NCI-H2081 treated with DMSO at 0.1 percent for 48 hours (cell line): ENCODE results near the gene LRP4.
"Not testable (repeated sequence)": the region's sequence is repeated elsewhere in the genome, so short reads cannot be mapped to it uniquely, and the experiment has no call there.

ENCODE experiments used
- DNase-seq: peaks from one replicate; lab custom pipeline; 2025; lab: John Stamatoyannopoulos, UW

The LRP4 gene, protein sequence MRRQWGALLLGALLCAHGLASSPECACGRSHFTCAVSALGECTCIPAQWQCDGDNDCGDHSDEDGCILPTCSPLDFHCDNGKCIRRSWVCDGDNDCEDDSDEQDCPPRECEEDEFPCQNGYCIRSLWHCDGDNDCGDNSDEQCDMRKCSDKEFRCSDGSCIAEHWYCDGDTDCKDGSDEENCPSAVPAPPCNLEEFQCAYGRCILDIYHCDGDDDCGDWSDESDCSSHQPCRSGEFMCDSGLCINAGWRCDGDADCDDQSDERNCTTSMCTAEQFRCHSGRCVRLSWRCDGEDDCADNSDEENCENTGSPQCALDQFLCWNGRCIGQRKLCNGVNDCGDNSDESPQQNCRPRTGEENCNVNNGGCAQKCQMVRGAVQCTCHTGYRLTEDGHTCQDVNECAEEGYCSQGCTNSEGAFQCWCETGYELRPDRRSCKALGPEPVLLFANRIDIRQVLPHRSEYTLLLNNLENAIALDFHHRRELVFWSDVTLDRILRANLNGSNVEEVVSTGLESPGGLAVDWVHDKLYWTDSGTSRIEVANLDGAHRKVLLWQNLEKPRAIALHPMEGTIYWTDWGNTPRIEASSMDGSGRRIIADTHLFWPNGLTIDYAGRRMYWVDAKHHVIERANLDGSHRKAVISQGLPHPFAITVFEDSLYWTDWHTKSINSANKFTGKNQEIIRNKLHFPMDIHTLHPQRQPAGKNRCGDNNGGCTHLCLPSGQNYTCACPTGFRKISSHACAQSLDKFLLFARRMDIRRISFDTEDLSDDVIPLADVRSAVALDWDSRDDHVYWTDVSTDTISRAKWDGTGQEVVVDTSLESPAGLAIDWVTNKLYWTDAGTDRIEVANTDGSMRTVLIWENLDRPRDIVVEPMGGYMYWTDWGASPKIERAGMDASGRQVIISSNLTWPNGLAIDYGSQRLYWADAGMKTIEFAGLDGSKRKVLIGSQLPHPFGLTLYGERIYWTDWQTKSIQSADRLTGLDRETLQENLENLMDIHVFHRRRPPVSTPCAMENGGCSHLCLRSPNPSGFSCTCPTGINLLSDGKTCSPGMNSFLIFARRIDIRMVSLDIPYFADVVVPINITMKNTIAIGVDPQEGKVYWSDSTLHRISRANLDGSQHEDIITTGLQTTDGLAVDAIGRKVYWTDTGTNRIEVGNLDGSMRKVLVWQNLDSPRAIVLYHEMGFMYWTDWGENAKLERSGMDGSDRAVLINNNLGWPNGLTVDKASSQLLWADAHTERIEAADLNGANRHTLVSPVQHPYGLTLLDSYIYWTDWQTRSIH (N-terminal part only)

DNA sequence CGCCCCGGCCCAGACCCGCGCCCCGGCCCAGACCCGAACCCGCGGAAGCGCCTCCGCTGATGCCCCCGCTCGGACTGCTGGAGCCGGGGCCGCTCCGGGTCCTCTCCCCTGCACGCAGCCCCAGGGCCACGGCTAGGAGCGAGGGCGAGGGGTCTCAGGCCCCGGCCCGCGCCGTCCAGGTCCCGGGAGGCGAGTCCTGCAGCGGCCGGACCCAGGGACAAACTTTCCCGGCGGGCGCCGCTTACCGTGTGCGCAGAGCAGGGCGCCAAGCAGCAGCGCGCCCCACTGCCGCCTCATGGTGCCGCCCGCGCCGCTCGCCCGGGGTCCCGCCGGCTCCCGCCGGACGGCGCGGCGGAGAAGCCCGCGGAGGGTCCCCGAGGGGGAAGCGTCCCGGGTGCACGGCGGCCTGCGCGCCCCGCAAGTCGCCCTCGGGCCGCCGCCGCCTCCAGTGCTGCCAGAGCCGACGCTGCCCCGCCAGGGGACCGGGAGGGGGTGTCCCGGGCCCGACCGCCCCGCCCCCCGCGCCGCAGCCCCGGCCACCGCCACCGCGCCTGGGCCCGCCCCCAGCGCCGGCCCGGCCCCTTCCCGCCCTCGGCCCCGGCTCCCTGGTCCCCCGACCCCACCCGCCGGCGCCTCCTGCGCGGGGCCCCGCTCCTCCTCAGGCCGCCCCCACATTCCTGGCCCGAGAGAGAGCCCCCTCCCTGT, at the start of gene LRP4:
Gene LRP4, minus strand, starts transcription at position 468 of the 705 bp plus-strand sequence. Its CDS starts 171 bp downstream, at position 297.
- no peak for DNase-seq

DNA sequence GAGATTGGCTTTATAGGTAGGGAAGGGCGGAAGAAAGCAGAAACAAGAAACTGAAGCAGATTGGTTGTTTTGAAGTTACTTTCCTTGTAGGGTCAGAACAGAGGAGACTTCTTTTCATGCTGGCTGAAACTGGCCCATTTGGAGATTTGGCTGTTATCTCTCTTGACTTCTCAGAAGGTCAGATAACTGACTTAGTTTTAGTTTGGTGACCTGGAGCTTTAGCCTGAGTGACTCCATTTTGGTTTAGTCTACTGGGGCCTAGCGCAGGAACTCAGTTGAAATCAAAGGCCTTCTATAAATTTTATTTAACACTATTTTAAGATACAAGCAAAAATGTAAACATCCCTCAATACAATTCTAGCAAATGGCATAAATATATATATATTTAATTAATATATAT, 49.6 kb upstream of the LRP4 start:
- DNase-seq: no peak

DNA sequence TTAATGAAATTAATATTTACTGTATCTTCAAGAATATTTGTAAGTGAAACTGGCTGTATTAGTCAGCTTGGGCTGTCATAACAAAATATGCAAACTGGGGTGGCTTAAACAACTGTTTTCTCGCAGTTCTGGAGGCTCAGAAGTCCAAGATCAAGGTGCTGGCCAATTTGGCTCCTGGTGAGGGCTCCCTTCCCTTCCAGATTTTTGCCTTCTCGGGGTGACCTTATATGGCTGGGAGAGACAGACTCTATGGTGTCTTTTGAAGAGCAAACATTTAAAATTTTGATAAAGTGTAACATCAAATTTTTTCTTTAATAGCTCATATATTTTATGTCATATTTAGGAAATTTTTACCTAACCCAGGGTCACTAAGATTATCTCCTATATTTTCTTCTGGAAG, 48.4 kb upstream of the LRP4 start:
- DNase-seq: no peak

DNA sequence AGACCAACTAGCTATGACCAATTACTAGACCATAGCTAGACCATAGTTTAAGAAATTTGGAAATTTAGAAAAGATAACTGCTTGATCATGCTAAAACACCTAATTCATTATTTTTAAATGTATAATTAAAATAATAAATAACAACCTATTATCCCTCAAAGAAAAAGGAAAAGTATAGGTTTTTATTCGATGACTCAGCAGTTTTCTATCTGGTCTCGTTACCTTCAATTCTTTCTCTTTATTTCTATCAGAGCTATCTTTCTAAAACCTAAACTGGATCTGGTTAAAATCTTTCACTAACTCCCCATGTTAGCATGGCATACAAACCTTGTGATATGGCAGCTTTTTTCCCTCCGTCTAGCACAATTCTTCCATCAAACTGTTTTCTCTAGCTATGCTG, 45.5 kb upstream of the LRP4 start:
- DNase-seq: no peak

DNA sequence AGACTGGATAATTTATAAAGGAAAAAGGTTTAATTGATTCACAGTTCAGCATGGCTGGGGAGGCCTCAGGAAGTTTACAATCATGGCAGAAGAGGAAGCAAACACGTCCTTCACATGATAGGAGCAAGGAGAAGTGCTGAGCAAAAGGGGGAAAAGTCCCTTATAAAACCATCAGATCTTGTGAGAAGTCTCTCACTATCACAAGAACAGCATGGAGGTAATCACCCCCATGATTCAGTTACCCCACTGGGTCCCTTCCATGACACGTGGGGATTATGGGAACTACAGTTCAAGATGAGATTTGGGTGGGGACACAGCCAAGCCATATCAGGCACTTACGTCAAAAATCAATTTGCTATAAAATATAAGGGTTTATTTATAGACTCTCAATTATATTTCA, 43.5 kb upstream of the LRP4 start:
- DNase-seq: not testable (repeated sequence)

DNA sequence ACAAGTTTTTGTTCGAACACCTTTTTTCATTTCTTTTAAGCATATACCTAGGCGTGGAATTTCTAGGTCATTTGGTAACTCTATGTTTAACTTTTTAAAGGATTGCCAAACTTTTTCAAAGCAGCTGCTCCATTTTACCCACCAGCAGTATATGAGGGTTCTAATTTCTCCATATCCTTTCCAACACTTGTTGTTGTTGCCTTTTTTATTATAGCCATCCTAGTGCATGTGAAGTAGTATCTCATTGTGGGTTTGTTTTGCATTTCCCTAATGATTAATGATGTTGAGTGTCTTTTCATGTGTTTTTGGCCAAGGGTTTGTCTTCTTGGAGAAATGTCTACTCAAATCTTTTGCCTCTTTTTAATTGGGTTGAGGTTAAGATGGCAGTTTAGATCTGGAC, 42.7 kb upstream of the LRP4 start:
- no peak for DNase-seq

DNA sequence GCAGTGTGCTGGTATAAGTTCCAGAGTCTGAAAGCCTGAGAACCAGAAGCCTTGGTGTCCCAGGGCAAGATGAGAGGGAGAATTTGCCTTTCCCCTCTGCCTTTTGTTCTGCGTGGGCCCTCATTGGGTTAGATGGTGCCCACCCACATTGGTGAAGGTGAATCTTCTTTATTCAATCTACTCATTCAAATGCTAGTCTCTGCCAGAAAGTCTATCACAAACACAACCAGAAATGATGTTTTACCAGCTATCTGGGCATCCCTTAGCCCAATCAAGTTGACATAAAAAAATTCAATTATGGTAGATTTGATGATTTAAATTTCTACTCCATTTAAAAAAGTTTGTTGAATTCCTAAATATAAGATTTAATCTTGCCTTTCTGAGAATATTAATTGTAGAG, 40.4 kb upstream of the LRP4 start:
- DNase-seq: no peak

DNA sequence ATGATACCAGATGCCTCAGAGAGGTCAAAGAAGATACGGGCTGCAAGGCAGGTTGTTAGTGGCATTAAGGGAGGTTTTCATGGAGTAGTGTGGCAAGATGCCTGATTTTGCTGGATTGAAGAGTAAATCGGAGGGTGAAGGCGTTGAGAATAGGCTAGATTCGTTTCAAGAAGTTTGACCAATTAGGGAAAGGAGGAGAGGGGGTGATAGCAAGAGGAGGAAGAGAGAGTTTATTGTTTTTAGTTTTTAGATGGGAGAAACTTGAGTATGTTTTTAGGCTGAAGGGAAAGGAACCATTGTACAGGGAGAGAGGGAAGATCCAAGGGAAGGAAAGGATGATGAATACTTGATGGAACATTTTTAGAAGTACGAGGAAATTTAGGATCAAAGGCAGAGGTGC, 34.7 kb upstream of the LRP4 start:
- no peak for DNase-seq

DNA sequence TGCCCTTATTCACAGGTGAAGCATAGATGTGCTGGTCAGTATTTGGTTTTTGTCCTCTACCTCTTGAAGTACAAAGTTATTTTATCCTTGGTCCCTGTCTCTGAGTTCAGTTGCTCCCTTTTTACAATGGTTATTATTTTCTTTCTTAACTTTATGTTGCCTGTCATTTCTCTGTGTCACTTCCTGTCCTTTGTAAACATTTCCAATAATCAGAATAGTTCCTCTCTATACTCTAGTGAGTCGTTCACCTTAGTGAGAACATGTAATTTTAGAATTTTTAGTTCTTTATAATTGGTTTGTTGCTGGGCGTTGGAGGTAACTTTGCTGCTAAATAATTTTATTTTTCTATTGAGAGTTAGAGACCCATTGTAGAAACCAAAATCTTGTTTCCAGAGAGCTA, 34.2 kb upstream of the LRP4 start:
- DNase-seq: no peak

DNA sequence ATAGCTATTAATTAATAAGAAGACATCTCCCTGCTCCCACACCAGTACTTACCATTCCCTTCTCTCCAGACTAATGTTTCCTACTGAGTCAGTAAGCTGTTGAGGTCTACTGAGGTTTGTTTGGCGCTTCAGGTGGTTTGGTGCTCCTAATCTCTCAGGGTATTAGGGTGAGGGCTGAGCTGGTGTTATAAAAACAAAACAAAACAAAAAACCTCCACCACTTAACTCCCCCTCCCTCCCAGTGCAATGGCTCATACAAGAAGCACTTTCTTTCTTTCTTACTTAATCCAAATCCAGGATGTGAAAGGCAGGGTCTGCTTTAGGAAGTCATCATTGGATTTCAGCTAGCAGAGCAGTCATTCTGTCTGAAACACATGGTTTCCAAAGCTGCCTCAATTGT, 33.5 kb upstream of the LRP4 start:
- DNase-seq: no peak

DNA sequence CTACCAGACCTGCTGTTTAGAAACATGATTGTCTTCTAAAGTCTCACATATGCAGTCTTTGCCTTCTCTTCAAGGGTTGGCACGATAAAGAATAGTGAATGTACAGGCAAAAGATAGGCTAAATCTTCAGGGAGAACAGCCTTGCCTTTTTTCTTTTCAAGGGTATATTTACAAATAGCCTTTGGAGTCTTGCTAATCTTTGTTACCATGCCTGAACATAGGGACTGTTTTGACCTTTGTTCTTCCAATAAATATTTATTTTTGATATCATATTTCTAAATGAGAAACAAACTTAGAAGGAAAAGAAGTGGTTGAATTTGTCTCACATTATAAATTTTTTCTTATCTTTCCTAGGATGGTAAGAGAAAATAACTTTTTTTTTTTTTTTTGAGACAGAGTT, 30.9 kb upstream of the LRP4 start:
- no peak for DNase-seq

DNA sequence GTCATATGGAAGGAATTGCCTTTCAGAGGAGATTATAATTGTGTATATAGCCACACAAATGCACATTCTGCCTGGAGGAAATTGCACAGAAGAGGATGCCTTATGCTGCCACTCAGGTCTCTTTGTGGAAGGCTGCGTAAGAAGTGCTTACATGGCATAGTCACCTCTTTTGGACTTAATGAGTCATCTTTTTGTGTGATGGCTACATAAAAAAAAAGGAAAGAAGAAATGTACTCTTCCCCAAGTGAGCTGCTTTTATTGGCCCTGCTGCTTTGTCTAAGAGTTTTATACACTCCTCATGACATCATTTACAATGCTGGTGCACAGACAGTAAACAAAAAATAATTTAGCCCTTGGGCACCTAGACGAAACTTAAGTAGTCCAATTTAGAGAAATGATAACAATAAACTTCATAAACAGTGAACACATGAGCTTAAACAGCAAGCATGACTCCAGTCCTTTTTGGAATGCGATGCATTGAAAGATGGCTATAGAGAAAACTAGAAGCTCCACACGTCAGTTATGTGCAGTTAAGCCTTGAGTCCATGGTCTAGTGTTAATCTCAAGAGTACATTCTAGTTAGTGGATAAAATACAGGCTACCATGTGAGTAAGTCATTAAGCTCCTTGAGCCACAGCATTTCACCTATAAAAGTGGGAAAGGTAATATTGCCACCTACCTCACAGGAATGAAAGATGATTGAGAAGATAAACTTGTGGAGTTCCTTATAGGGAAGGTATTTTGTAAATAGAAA, 30.2 kb upstream of the LRP4 start:
- no peak for DNase-seq

DNA sequence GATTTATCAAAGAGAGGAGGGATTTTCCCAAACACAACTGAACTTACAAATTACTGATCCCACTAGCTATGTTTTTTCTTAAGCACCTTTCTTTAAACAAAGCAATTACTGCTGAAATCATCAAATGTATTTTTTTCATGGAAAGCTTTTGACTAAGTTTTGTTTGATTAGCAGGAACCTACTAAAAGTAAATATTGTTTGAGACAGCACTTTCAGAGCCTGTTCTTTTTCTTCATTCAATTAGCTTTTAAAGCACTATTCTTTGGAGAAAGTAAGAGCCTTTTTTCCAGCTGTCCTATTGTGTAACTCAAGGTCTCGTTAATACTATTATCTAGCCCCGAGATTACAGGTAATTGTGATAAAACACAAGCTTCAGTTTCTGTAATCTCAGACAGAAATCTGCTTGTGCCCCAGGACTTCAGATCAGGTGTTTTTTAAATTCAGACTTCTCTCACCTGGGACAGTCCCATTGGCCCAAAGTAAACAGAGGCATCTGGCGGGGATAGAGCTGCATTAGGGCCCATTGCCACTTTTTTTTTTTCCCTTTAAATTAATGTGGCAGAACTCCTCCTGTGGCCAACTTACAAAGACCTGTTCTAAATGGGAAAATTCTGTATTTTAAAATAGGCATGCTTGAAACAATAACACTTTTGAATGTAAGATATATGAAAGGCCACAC, 29.2 kb upstream of the LRP4 start:
- DNase-seq: no peak

DNA sequence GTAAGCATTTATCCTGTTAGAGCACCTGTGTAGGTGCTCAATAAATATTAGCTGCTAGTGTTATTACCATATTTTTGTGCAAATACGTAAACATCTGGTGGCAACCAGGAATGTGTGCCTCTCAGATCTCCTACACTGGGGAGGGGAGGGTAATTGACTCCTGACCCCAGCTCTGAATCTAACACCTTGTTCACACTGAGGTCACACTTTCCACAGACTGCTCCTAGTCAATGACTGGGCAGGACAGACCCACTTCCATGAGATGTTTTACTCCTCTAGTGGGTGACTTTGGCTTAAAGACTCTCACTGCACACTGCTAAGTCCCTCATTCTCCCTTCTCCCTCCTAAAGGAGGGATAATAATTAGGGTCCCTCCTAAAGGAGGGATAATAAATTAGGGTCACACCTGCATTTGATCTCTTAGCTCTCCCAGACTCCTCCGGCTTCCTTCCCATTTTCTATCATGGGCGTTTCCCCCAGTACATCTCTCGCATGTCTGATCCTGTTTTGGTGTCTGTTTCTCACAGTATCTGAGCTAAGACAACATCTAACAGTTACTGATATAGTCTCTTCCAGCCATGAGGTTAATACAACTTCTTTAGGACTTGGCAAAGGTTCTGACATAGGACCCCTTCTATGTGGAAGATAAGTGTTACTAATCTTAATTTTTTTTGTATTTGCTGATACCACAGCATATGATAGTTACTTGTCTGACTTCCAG, 26.2 kb upstream of the LRP4 start:
- DNase-seq: no peak

DNA sequence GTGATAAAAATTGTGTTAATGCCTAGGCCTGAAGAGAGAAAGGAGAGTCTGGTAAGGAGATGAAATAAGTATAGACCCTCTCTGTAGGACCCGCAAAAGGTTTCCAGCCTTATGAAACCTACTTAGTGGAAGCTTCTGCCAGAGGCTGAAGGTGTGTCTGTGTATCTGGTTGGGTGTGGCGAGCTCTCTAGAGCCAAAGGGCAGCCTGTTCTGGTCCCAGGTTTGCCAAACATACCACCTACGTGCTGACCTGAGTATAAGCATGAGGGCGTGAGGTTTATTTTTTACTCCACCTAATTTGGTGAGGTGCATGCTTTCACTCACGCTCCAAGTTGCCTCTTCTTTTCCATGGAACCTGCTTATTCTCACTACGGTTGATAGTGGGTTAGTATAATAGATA, 23.8 kb upstream of the LRP4 start:
- DNase-seq: no peak

DNA sequence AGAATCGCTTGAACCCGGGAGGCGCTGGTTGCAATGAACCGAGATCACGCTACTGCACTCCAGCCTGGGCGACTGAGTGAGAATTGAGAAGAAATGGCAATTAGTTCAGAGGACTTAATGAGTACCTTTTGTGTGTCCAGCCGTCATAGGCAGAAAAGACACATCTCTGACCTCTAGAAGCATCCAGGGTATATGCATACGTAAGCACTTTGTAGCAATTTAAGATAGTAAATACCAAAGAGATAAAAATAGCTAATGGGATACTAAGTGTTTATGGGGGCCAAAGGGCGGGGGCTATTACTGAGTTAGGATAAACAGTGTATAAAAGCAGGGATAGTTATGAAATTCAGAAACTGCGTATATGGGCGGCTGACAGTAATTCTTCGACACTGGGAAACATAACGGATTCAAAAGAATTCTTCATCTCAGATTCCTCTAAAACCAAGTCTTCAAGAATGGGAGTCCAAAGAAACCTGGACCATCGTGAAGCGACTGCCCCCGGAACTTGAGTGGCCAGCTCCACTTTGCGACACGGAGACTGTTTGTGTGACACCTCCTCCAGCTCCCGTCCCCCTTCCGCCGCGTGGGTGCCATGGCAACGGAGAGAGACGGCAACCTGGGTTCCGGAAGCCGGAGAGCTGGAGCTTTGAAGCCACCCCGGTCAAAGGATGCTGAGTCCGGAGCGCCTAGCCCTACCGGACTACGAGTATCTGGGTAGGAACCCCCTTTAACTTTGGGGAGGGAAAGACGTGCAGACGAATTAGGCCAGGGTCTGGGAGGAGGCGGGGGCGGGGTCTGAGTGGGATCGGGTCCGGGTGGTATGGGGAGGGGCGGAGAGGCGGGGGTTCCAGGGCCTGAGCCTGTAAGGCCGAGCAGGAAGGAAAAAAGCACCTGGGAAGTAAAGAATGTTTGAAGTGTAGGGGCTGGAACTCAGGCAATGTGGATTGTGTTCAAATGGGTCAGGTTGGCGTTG, 18.1 kb upstream of the LRP4 start, which contains the start of gene CSTPP1:
Gene CSTPP1, plus strand, starts transcription at position 624 of the 973 bp plus-strand sequence. Its CDS starts 45 bp downstream, at position 669.
- peak; percentile 63 for DNase-seq

DNA sequence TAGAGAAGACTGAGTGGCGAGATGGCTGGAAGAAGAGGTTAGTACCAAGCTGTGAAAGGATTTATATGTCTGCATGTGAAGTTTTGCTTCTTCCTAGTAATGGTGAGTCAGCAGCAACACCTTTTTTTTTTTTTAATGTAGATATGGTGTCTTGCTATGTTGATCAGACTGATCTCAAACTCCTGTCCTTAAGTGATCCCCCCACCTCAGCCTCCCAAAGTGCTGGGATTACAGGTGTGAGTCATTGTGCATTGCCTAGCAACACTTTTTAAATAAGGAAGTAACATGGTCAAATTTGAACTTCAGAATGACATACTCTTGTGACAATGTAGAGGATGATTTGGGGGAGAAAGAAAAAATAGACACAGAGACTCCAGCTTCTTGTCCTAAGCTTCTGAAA, 11.7 kb upstream of the LRP4 start:
- no peak for DNase-seq

DNA sequence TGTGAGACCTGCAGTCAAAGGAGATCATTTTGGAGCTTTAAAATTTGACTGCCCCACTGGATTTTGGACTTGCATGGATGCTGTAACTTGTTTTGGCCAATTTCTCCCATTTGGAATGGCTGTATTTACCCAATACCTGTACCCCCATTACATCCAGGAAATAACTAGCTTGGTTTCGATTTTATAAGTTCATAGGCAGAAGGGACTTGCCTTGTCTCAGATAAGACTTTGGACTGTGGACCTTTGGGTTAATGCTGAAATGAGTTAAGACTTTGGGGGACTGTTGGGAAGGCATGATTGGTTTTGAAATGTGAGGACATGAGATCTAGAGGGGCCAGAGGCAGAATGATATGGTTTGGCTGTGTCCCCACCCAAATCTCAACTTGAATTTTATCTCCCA, 10.4 kb upstream of the LRP4 start:
- not testable (repeated sequence) for DNase-seq
